Neural progenitor cell (in vitro differentiated cells): Measurements from ENCODE around the gene EXOC7. TPM values are rescaled to one million over a fixed set of nuclear protein-coding genes. Genes with fewer than 3 reads are reported as not detected.

Experiments
- DNase-seq: peaks from one replicate; pipeline ENCODE4 v3.0.0-alpha.2; 2016; ENCODE audit warnings: low spot score
- H2AFZ ChIP-seq: fragments of 200-600 bp; sonication (generic); replicated peaks from 2 replicates; pipeline ENCODE4 v1.6.1; 2016; ENCODE audit warnings: antibody characterized with exemption
- H3F3A ChIP-seq: fragments of 200-600 bp; sonication (generic); 2 replicates; pipeline ENCODE4 v1.6.1; 2016; ENCODE audit warnings: antibody characterized with exemption, low read depth
- H3K27ac ChIP-seq: fragments of 200-600 bp; sonication (generic); 2 replicates; pipeline ENCODE4 v1.5.1; 2016; ENCODE audit warnings: mild to moderate bottlenecking
- H3K27me3 ChIP-seq: fragments of 200-600 bp; sonication (generic); 2 replicates; pipeline ENCODE4 v1.6.1; 2016; ENCODE audit warnings: mild to moderate bottlenecking, moderate library complexity
- H3K36me3 ChIP-seq: fragments of 200-600 bp; sonication (generic); 2 replicates; pipeline ENCODE4 v1.5.1; 2016
- H3K4me1 ChIP-seq: fragments of 200-600 bp; sonication (generic); 2 replicates; pipeline ENCODE4 v1.6.1; 2016; ENCODE audit warnings: mixed run types
- H3K4me2 ChIP-seq: fragments of 200-600 bp; sonication (generic); 2 replicates; pipeline ENCODE4 v1.6.1; 2016
- H3K4me3 ChIP-seq: fragments of 200-600 bp; sonication (generic); 2 replicates; pipeline ENCODE4 v1.5.1; 2016
- H3K79me2 ChIP-seq: fragments of 200-600 bp; sonication (generic); 2 replicates; pipeline ENCODE4 v1.6.1; 2016; ENCODE audit warnings: low read depth
- H3K9ac ChIP-seq: fragments of 200-600 bp; sonication (generic); 2 replicates; pipeline ENCODE4 v1.6.1; 2016
- H3K9me3 ChIP-seq: fragments of 200-600 bp; sonication (generic); 2 replicates; pipeline ENCODE4 v1.5.1; 2016; ENCODE audit warnings: low read depth
- H4K20me1 ChIP-seq: fragments of 200-600 bp; sonication (generic); 2 replicates; pipeline ENCODE4 v1.6.1; 2016; ENCODE audit warnings: low read depth
- H3K27ac Mint-ChIP-seq: 3 replicates; pipeline ENCODE4 v1.8.0; 2021; ENCODE audit warnings: mixed read lengths
- H3K27me3 Mint-ChIP-seq: 2 replicates; pipeline ENCODE4 v1.8.0; 2022; ENCODE audit warnings: low read depth, mild to moderate bottlenecking, inconsistent platforms, moderate library complexity, mixed read lengths; ENCODE audit not compliant: insufficient read depth
- H3K36me3 Mint-ChIP-seq: 3 replicates; pipeline ENCODE4 v1.8.0; 2021; ENCODE audit warnings: mixed read lengths
- H3K4me1 Mint-ChIP-seq: 3 replicates; pipeline ENCODE4 v1.8.0; 2021; ENCODE audit warnings: mixed read lengths
- H3K4me3 Mint-ChIP-seq: 3 replicates; pipeline ENCODE4 v1.8.0; 2021; ENCODE audit warnings: mild to moderate bottlenecking, moderate library complexity, mixed read lengths
- H3K9me3 Mint-ChIP-seq: 3 replicates; pipeline ENCODE4 v1.8.0; 2020; ENCODE audit warnings: mixed read lengths
- CTCF ChIP-seq: fragments of 200-600 bp; sonication (generic); IDR thresholded peaks from 2 replicates; pipeline ENCODE4 v1.5.1; 2017; ENCODE audit warnings: antibody characterized with exemption, mild to moderate bottlenecking
- EZH2 ChIP-seq: fragments of 200-600 bp; sonication (generic); IDR thresholded peaks from 2 replicates; pipeline ENCODE4 v1.6.1; 2017; ENCODE audit warnings: antibody characterized with exemption, mild to moderate bottlenecking, moderate library complexity
- EZH2phosphoT487 ChIP-seq: fragments of 200-600 bp; sonication (generic); IDR thresholded peaks from 2 replicates; pipeline ENCODE4 v1.6.1; 2017; ENCODE audit warnings: antibody characterized with exemption
- total RNA-seq: library from RNA; depleted of rRNA; stranded (reverse); fragments of >200 nt; gene quantifications from 2 replicates; pipeline ENCODE4 v1.2.3, GENCODE V29; 2015; ENCODE audit warnings: low replicate concordance

EXOC7 gene
- total RNA-seq, 1 donor from 2014 or later: 64.3 TPM

GRCh38 chr17:76085731-76086366 lies 17.7 kb downstream of the EXOC7 start:
- H3K4me1 Mint-ChIP-seq: peaks cover 6% of the 10 kb centered on the region
- peaks cover 8% of the 10 kb centered on the region for H3F3A ChIP-seq
- H3K36me3 Mint-ChIP-seq: peaks cover 10% of the 10 kb centered on the region
- H3K9ac ChIP-seq: no peak overlapping the region
- TF ChIP-seq CTCF (no peak), EZH2phosphoT487 (no peak), EZH2 (no peak)
- no peak overlapping the region for H3K4me3 Mint-ChIP-seq
- peaks cover 2% of the 10 kb centered on the region for H4K20me1 ChIP-seq
- H3K4me1 ChIP-seq: no peaks in the 10 kb centered on the region
- DNase-seq: no peak
- H3K27me3 Mint-ChIP-seq: peaks cover 10% of the 10 kb centered on the region
- H3K27me3 ChIP-seq: no peaks in the 10 kb centered on the region
- no peak overlapping the region for H3K4me2 ChIP-seq
- no peak overlapping the region for H2AFZ ChIP-seq
- no peak overlapping the region for H3K27ac Mint-ChIP-seq
- no peaks in the 10 kb centered on the region for H3K9me3 Mint-ChIP-seq
- H3K79me2 ChIP-seq: no peaks in the 10 kb centered on the region
- no peaks in the 10 kb centered on the region for H3K9me3 ChIP-seq
- no peak overlapping the region for H3K27ac ChIP-seq
- no peaks in the 10 kb centered on the region for H3K36me3 ChIP-seq
- no peak overlapping the region for H3K4me3 ChIP-seq

- H3F3A ChIP-seq: peaks cover 15% of the 10 kb centered on the region
- H3K4me3 ChIP-seq: no peak overlapping the region
- no peaks in the 10 kb centered on the region for H3K79me2 ChIP-seq
- H3K27ac ChIP-seq: no peak overlapping the region
- H2AFZ ChIP-seq: no peak overlapping the region
- Mint-ChIP-seq H3K9me3 (no peaks in the 10 kb centered on the region), H3K36me3 (peaks cover 10% of the 10 kb centered on the region), H3K27ac (no peak overlapping the region), H3K27me3 (peaks cover 13% of the 10 kb centered on the region), H3K4me3 (no peak overlapping the region), H3K4me1 (peaks cover 11% of the 10 kb centered on the region)
- H3K4me2 ChIP-seq: no peak overlapping the region
- no peaks in the 10 kb centered on the region for H3K9me3 ChIP-seq
- no peaks in the 10 kb centered on the region for H3K36me3 ChIP-seq
- peaks cover 2% of the 10 kb centered on the region for H4K20me1 ChIP-seq
- H3K4me1 ChIP-seq: peaks cover 6% of the 10 kb centered on the region
- no peak overlapping the region for H3K9ac ChIP-seq
- DNase-seq: no peak
- no peak for TF ChIP-seq CTCF
- no peak for TF ChIP-seq EZH2phosphoT487
- no peak for TF ChIP-seq EZH2
- H3K27me3 ChIP-seq: peaks cover 5% of the 10 kb centered on the region
These were observed 18.4 kb downstream of the EXOC7 start for GRCh38 chr17:76085066-76085730.

- Histone ChIP-seq H3K27ac (no peak overlapping the region), H3K4me3 (no peak overlapping the region), H3F3A (peaks cover 19% of the 10 kb centered on the region), H3K27me3 (peaks cover 21% of the 10 kb centered on the region), H3K36me3 (no peaks in the 10 kb centered on the region), H3K4me2 (no peak overlapping the region), H3K79me2 (no peaks in the 10 kb centered on the region), H3K4me1 (peaks cover 18% of the 10 kb centered on the region), H4K20me1 (peaks cover 12% of the 10 kb centered on the region), H3K9me3 (no peaks in the 10 kb centered on the region), H2AFZ (no peak overlapping the region), H3K9ac (no peak overlapping the region)
- no peaks in the 10 kb centered on the region for H3K9me3 Mint-ChIP-seq
- no peak overlapping the region for H3K27ac Mint-ChIP-seq
- H3K4me3 Mint-ChIP-seq: peak overlapping the region; percentile 55
- H3K36me3 Mint-ChIP-seq: peaks cover 8% of the 10 kb centered on the region
- no peak for DNase-seq
- TF ChIP-seq CTCF (no peak), EZH2phosphoT487 (no peak), EZH2 (no peak)
- peaks cover 23% of the 10 kb centered on the region for H3K27me3 Mint-ChIP-seq
- H3K4me1 Mint-ChIP-seq: peaks cover 13% of the 10 kb centered on the region
These were observed 19.9 kb downstream of the EXOC7 start for GRCh38 chr17:76083536-76084182.
